Measurements from ENCODE around the gene PDE6G.

Gene PDE6G

GRCh38 chr17:81608605-81609004 is 47.7 kb downstream of the PDE6G start:
- no peak for TF ChIP-seq TAF1 (IDR thresholded peaks at IDR 0.05; ENCODE audit: borderline replicate concordance, insufficient read depth, low read length)
- TF ChIP-seq FOXP2 (optimal IDR thresholded peaks at IDR 0.05; ENCODE audit: borderline replicate concordance, extremely low read depth, extremely low read length, insufficient read depth) = peak; percentile 59

- TF ChIP-seq REST (IDR thresholded peaks at IDR 0.05; ENCODE audit: insufficient read depth in 1 of 2, low read depth in 2 of 2, low read length in 2 of 2) (no peak), POLR2AphosphoS5 (IDR thresholded peaks at IDR 0.05; ENCODE audit: low read depth, low read length) (no peak), TAF1 (IDR thresholded peaks at IDR 0.05; ENCODE audit: borderline replicate concordance, insufficient read depth, low read length) (no peak), SIN3A (IDR thresholded peaks at IDR 0.05; ENCODE audit: borderline replicate concordance, insufficient read depth, low read length) (no peak), FOXP2 (optimal IDR thresholded peaks at IDR 0.05; ENCODE audit: borderline replicate concordance, extremely low read depth, extremely low read length, insufficient read depth) (no peak)
Observed at GRCh38 chr17:81608082-81608481, 48.3 kb downstream of the PDE6G start.

- no peak for TF ChIP-seq POLR2AphosphoS5 (IDR thresholded peaks at IDR 0.05; ENCODE audit: low read depth, low read length)
- TF ChIP-seq SIN3A (IDR thresholded peaks at IDR 0.05; ENCODE audit: borderline replicate concordance, insufficient read depth, low read length) = no peak
- TF ChIP-seq FOXP2 (optimal IDR thresholded peaks at IDR 0.05; ENCODE audit: borderline replicate concordance, extremely low read depth, extremely low read length, insufficient read depth) = no peak
- no peak for TF ChIP-seq TAF1 (IDR thresholded peaks at IDR 0.05; ENCODE audit: borderline replicate concordance, insufficient read depth, low read length)
- TF ChIP-seq REST (IDR thresholded peaks at IDR 0.05; ENCODE audit: insufficient read depth in 1 of 2, low read depth in 2 of 2, low read length in 2 of 2) = no peak
Observed at GRCh38 chr17:81607431-81607830, 48.9 kb downstream of the PDE6G start.

GRCh38 chr17:81603846-81604610 is 52.3 kb downstream of the PDE6G start:
- TF ChIP-seq SIN3A (IDR thresholded peaks at IDR 0.05; ENCODE audit: borderline replicate concordance, insufficient read depth, low read length) (no peak), POLR2AphosphoS5 (IDR thresholded peaks at IDR 0.05; ENCODE audit: low read depth, low read length) (no peak), FOXP2 (optimal IDR thresholded peaks at IDR 0.05; ENCODE audit: borderline replicate concordance, extremely low read depth, extremely low read length, insufficient read depth) (no peak), REST (IDR thresholded peaks at IDR 0.05; ENCODE audit: insufficient read depth in 1 of 2, low read depth in 2 of 2, low read length in 2 of 2) (no peak), TAF1 (IDR thresholded peaks at IDR 0.05; ENCODE audit: borderline replicate concordance, insufficient read depth, low read length) (no peak)

- TF ChIP-seq POLR2AphosphoS5 (IDR thresholded peaks at IDR 0.05; ENCODE audit: low read depth, low read length) = no peak
- no peak for TF ChIP-seq TAF1 (IDR thresholded peaks at IDR 0.05; ENCODE audit: borderline replicate concordance, insufficient read depth, low read length)
- TF ChIP-seq SIN3A (IDR thresholded peaks at IDR 0.05; ENCODE audit: borderline replicate concordance, insufficient read depth, low read length) = no peak
- no peak for TF ChIP-seq FOXP2 (optimal IDR thresholded peaks at IDR 0.05; ENCODE audit: borderline replicate concordance, extremely low read depth, extremely low read length, insufficient read depth)
- TF ChIP-seq REST (IDR thresholded peaks at IDR 0.05; ENCODE audit: insufficient read depth in 1 of 2, low read depth in 2 of 2, low read length in 2 of 2) = no peak
Observed at GRCh38 chr17:81601525-81602120, 54.7 kb downstream of the PDE6G start.

All from PFSK-1 (cell line).